Caco-2 (cell line): ENCODE measurements around the gene PPP1R9A. TPM values are rescaled to one million over a fixed set of nuclear protein-coding genes. Genes with fewer than 3 reads are reported as not detected.

Experiments used
- BruUV-seq: library from RNA; stranded (reverse); fragments of 400-500 nt; replicated peaks from 2 replicates; lab custom pipeline; 2021; lab: Mats Ljungman, UMichigan
- CTCF ChIA-PET: fragments of 300-600 bp; sonication (Branson Sonifier 250); formaldehyde crosslinking; loops from one replicate; lab custom pipeline; 2022; ENCODE audit warnings: antibody characterized with exemption; lab: Charles Lee
- POLR2A ChIA-PET: fragments of 300-600 bp; sonication (Branson Sonifier 250); formaldehyde crosslinking; loops from one replicate; lab custom pipeline; 2022; ENCODE audit warnings: antibody characterized with exemption; lab: Charles Lee
- DNase-seq, 2 experiments: peaks; one replicate each; pipeline versions ENCODE4 v3.0.0 to v3.0.0-alpha.2; 2020 to 2022
- H3K27me3 ChIP-seq: replicated peaks from 2 replicates; pipeline ENCODE4 v1.6.0; 2011; ENCODE audit warnings: low read length; ENCODE audit not compliant: control insufficient read depth, insufficient read depth
- H3K36me3 ChIP-seq: 2 replicates; pipeline ENCODE4 v1.5.1; 2011; ENCODE audit warnings: low read length; ENCODE audit not compliant: control insufficient read depth, insufficient read depth
- H3K4me1 ChIP-seq: fragments of 250-450 bp; sonication (Bioruptor Pico); 2 replicates; pipeline ENCODE4 v1.5.1; 2020; ENCODE audit warnings: mild to moderate bottlenecking
- H3K4me3 ChIP-seq: 2 replicates; pipeline ENCODE4 v1.5.1; 2011; ENCODE audit warnings: low read depth, mild to moderate bottlenecking, control low read depth, low read length
- H3K9me3 ChIP-seq: fragments of 250-450 bp; sonication (Bioruptor Pico); 2 replicates; pipeline ENCODE4 v1.5.1; 2020; ENCODE audit warnings: mild to moderate bottlenecking, moderate library complexity
- H3K27ac Mint-ChIP-seq: one replicate; pipeline ENCODE4 v1.8.0; 2022; ENCODE audit warnings: mixed read lengths; ENCODE audit not compliant: unreplicated experiment
- H3K27me3 Mint-ChIP-seq: one replicate; pipeline ENCODE4 v1.8.0; 2022; ENCODE audit warnings: mixed read lengths; ENCODE audit not compliant: insufficient read depth, unreplicated experiment
- H3K36me3 Mint-ChIP-seq: one replicate; pipeline ENCODE4 v1.8.0; 2022; ENCODE audit warnings: mild to moderate bottlenecking, mixed read lengths; ENCODE audit not compliant: insufficient read depth, unreplicated experiment
- H3K4me1 Mint-ChIP-seq: one replicate; pipeline ENCODE4 v1.8.0; 2022; ENCODE audit warnings: low read depth, mixed read lengths; ENCODE audit not compliant: unreplicated experiment
- H3K4me3 Mint-ChIP-seq: one replicate; pipeline ENCODE4 v1.8.0; 2022; ENCODE audit warnings: mild to moderate bottlenecking, moderate library complexity, mixed read lengths; ENCODE audit not compliant: unreplicated experiment
- H3K9me3 Mint-ChIP-seq: one replicate; pipeline ENCODE4 v1.8.0; 2022; ENCODE audit warnings: mixed read lengths; ENCODE audit not compliant: unreplicated experiment
- intact Hi-C: fragments of 100-400 bp; cut with micrococcal nuclease; formaldehyde crosslinking; loops from one replicate; pipeline ENCODE4 v1.10.0; 2022; ENCODE audit not compliant: unreplicated experiment
- total RNA-seq: library from RNA; stranded (reverse); gene quantifications from 2 replicates; pipeline ENCODE4 v1.2.3, GENCODE V29; 2022
- TF ChIP-seq, protein P1 (sequence below), 2 experiments: fragments of 200-600 bp in 1 of 2; IDR thresholded peaks; 1 replicate in 1 of 2; 2 replicates in 1 of 2; pipeline versions ENCODE4 v1.5.1 to v1.8.0; 2011 to 2022; ENCODE audit warnings: antibody characterized with exemption in 1 of 2, control low read depth in 1 of 2, inconsistent platforms in 1 of 2, low read depth in 1 of 2, low read length in 1 of 2, mild to moderate bottlenecking in 1 of 2, moderate library complexity in 1 of 2; ENCODE audit not compliant: insufficient read depth in 1 of 2, severe bottlenecking in 1 of 2, unreplicated experiment in 1 of 2

Gene PPP1R9A
- total RNA-seq, 1 experiment from 2014 or later = 37.4 TPM

DNA sequence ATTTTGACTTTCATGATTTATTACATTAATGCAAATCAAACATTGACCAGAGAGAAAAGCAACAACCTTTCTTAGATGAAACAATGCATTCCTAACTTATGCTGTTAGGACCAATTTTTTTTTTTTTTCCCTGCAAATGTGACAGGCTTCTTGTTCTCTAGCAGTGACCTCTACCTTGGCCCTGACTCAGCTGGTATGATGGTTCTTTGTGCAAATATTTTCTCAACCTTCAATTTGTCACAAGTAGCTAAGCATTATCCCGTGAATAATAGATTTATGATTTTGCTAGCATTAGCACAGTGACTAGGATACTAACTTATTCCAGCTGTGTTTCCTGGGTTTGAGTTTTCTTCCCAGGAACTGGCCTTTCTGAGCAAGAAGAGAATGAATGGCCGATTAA lies 64.9 kb downstream of the PPP1R9A start:
- H3K9me3 Mint-ChIP-seq = peaks cover 12% of the 10 kb centered on the region
- Histone ChIP-seq H3K9me3 (no peaks in the 10 kb centered on the region), H3K27me3 (no peaks in the 10 kb centered on the region), H3K4me1 (peaks cover 45% of the 10 kb centered on the region), H3K36me3 (no peaks in the 10 kb centered on the region), H3K4me3 (no peak overlapping the region)
- ChIA-PET CTCF (no interaction called here), POLR2A (no interaction called here)
- intact Hi-C loops = loop anchor here (5.0 kb wide), 1 partner anchor 315 kb away; the partner anchor contains the start of gene SGCE
- no TSS peak for BruUV-seq
- TF ChIP-seq, protein P1, sequence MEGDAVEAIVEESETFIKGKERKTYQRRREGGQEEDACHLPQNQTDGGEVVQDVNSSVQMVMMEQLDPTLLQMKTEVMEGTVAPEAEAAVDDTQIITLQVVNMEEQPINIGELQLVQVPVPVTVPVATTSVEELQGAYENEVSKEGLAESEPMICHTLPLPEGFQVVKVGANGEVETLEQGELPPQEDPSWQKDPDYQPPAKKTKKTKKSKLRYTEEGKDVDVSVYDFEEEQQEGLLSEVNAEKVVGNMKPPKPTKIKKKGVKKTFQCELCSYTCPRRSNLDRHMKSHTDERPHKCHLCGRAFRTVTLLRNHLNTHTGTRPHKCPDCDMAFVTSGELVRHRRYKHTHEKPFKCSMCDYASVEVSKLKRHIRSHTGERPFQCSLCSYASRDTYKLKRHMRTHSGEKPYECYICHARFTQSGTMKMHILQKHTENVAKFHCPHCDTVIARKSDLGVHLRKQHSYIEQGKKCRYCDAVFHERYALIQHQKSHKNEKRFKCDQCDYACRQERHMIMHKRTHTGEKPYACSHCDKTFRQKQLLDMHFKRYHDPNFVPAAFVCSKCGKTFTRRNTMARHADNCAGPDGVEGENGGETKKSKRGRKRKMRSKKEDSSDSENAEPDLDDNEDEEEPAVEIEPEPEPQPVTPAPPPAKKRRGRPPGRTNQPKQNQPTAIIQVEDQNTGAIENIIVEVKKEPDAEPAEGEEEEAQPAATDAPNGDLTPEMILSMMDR (IDR thresholded peaks at IDR 0.05; ENCODE audit: insufficient read depth in 1 of 2, low read depth in 1 of 2, low read length in 1 of 2, severe bottlenecking in 1 of 2, unreplicated experiment in 1 of 2) = no peak
- no peak overlapping the region for H3K27ac Mint-ChIP-seq
- H3K27me3 Mint-ChIP-seq = no peaks in the 10 kb centered on the region
- no peaks in the 10 kb centered on the region for H3K36me3 Mint-ChIP-seq
- no peak overlapping the region for H3K4me3 Mint-ChIP-seq
- no peak for DNase-seq
- H3K4me1 Mint-ChIP-seq = peaks cover 41% of the 10 kb centered on the region

DNA sequence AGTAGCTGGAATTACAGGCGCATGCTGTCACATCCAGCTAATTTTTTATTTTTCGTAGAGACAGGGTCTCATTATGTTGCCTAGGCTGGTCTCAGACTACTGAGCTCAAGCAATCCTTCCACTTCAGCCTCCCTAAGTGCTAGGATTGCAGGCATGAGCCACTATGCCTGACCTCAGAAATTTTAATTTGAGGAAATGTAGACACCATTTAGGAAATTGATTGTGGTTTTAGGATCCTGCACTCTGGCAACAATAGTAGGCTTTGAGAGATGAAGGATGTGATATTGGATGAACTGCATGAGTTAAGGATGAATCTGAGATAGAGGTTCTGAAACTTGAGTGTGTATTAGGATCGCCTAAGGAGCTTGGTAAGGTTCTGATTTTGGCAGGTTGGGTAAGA lies 66.5 kb downstream of the PPP1R9A start:
- H3K27ac Mint-ChIP-seq = no peak overlapping the region
- H3K9me3 Mint-ChIP-seq = peaks cover 10% of the 10 kb centered on the region
- ChIA-PET POLR2A (no interaction called here), CTCF (no interaction called here)
- peaks cover 34% of the 10 kb centered on the region for H3K4me1 Mint-ChIP-seq
- H3K27me3 Mint-ChIP-seq = no peaks in the 10 kb centered on the region
- DNase-seq = no peak
- TF ChIP-seq, protein P1 (IDR thresholded peaks at IDR 0.05; ENCODE audit: insufficient read depth in 1 of 2, low read depth in 1 of 2, low read length in 1 of 2, severe bottlenecking in 1 of 2, unreplicated experiment in 1 of 2) = no peak
- H3K36me3 ChIP-seq = no peaks in the 10 kb centered on the region
- intact Hi-C loops = loop anchor here (5.0 kb wide), 1 partner anchor 317 kb away; the partner anchor contains the start of gene SGCE
- H3K4me3 Mint-ChIP-seq = no peak overlapping the region
- peaks cover 40% of the 10 kb centered on the region for H3K4me1 ChIP-seq
- no TSS peak for BruUV-seq
- no peaks in the 10 kb centered on the region for H3K36me3 Mint-ChIP-seq
- no peak overlapping the region for H3K4me3 ChIP-seq
- no peaks in the 10 kb centered on the region for H3K9me3 ChIP-seq
- H3K27me3 ChIP-seq = no peaks in the 10 kb centered on the region

DNA sequence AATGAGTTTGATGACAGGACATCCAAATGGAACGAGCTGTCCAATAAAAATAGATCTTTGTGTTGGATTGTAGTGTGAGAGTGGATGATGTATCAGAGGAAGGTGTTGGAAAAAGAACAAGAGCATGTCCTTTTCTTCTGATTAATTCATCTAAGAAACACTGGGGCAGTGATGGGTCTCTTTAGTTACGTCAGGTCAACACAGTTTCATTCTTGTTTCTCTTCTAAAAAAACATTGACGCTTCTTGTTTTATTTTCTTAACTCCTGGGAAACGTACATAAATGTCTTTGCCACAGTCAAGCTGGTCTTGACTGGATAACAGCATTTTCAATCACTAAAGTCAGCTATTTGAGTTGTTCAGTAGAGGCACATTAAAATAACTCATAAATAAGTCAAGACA lies 67.0 kb downstream of the PPP1R9A start:
- Histone ChIP-seq H3K36me3 (no peaks in the 10 kb centered on the region), H3K9me3 (no peaks in the 10 kb centered on the region), H3K4me1 (peaks cover 40% of the 10 kb centered on the region), H3K4me3 (no peak overlapping the region), H3K27me3 (no peaks in the 10 kb centered on the region)
- no TSS peak for BruUV-seq
- Mint-ChIP-seq H3K27ac (no peak overlapping the region), H3K9me3 (peaks cover 10% of the 10 kb centered on the region), H3K27me3 (no peaks in the 10 kb centered on the region), H3K36me3 (no peaks in the 10 kb centered on the region), H3K4me3 (no peak overlapping the region), H3K4me1 (peaks cover 28% of the 10 kb centered on the region)
- TF ChIP-seq, protein P1 (IDR thresholded peaks at IDR 0.05; ENCODE audit: insufficient read depth in 1 of 2, low read depth in 1 of 2, low read length in 1 of 2, severe bottlenecking in 1 of 2, unreplicated experiment in 1 of 2) = no peak
- POLR2A ChIA-PET = no interaction called here
- CTCF ChIA-PET = interaction anchor here (0.7 kb wide), 1 partner anchor 415 kb away, joined by 8 read pairs; no protein-coding TSS in a partner anchor
- intact Hi-C loops = loop anchor here (5.0 kb wide), 1 partner anchor 317 kb away; the partner anchor contains the start of gene SGCE
- no peak for DNase-seq
